Trophoblast cell (in vitro differentiated cells and primary cell): Measurements from ENCODE around the gene RBM18.

Experiments used
- DNase-seq, 2 donors: peaks; one replicate each; pipeline ENCODE4 v3.0.0-alpha.2; 2016
- H2AFZ ChIP-seq: 2 replicates; pipeline ENCODE4 v1.6.1; 2013; ENCODE audit warnings: low read length, moderate library complexity, mild to moderate bottlenecking; ENCODE audit not compliant: insufficient read depth, poor library complexity
- H2AK5ac ChIP-seq: 2 replicates; pipeline ENCODE4 v1.6.1; 2013; ENCODE audit warnings: mild to moderate bottlenecking, low read length
- H2BK120ac ChIP-seq: 2 replicates; pipeline ENCODE4 v1.6.1; 2013; ENCODE audit warnings: low read length, mild to moderate bottlenecking, moderate library complexity; ENCODE audit not compliant: insufficient read depth, poor library complexity
- H2BK12ac ChIP-seq: 2 replicates; pipeline ENCODE4 v1.6.1; 2013; ENCODE audit warnings: mild to moderate bottlenecking, low read length, moderate library complexity
- H2BK5ac ChIP-seq: 2 replicates; pipeline ENCODE4 v1.6.1; 2013; ENCODE audit warnings: low read length, low read depth, moderate library complexity, mild to moderate bottlenecking; ENCODE audit not compliant: poor library complexity
- H3K14ac ChIP-seq: 2 replicates; pipeline ENCODE4 v1.6.1; 2013; ENCODE audit warnings: mild to moderate bottlenecking, low read length
- H3K18ac ChIP-seq: 2 replicates; pipeline ENCODE4 v1.6.1; 2013; ENCODE audit warnings: mild to moderate bottlenecking, low read length
- H3K23ac ChIP-seq: 2 replicates; pipeline ENCODE4 v1.6.1; 2013; ENCODE audit warnings: low read length
- H3K27ac ChIP-seq: 2 replicates; pipeline ENCODE4 v1.5.1; 2013; ENCODE audit warnings: low read depth, mild to moderate bottlenecking, inconsistent platforms, low read length, moderate library complexity
- H3K27me3 ChIP-seq: 2 replicates; pipeline ENCODE4 v1.6.1; 2013; ENCODE audit warnings: inconsistent platforms, mild to moderate bottlenecking, low read length, moderate library complexity; ENCODE audit not compliant: insufficient read depth
- H3K36me3 ChIP-seq, 2 experiments: 1 replicate in 1 of 2; 2 replicates in 1 of 2; pipeline ENCODE4 v1.6.1; 2013; ENCODE audit warnings: low read length in 2 of 2, mild to moderate bottlenecking in 2 of 2, moderate library complexity in 1 of 2; ENCODE audit not compliant: insufficient read depth in 2 of 2, control insufficient read depth in 1 of 2
- H3K4ac ChIP-seq: 2 replicates; pipeline ENCODE4 v1.6.1; 2013; ENCODE audit warnings: low read depth, mild to moderate bottlenecking, low read length, moderate library complexity
- H3K4me1 ChIP-seq, 2 experiments: 1 replicate in 1 of 2; 2 replicates in 1 of 2; pipeline ENCODE4 v1.6.1; 2013; ENCODE audit warnings: low read length in 2 of 2, mild to moderate bottlenecking in 2 of 2, moderate library complexity in 1 of 2; ENCODE audit not compliant: insufficient read depth in 2 of 2, control insufficient read depth in 1 of 2
- H3K4me2 ChIP-seq: 2 replicates; pipeline ENCODE4 v1.6.1; 2013; ENCODE audit warnings: inconsistent platforms, mild to moderate bottlenecking, low read length, moderate library complexity
- H3K4me3 ChIP-seq: 2 replicates; pipeline ENCODE4 v1.5.1; 2013; ENCODE audit warnings: mild to moderate bottlenecking, low read depth, low read length, inconsistent platforms
- H3K79me1 ChIP-seq: one replicate; pipeline ENCODE4 v1.6.1; 2013; ENCODE audit warnings: low read length
- H3K79me2 ChIP-seq: 2 replicates; pipeline ENCODE4 v1.6.1; 2013; ENCODE audit warnings: low read length, mild to moderate bottlenecking; ENCODE audit not compliant: control insufficient read depth, insufficient read depth, poor library complexity
- H3K9ac ChIP-seq: 2 replicates; pipeline ENCODE4 v1.6.1; 2013; ENCODE audit warnings: mild to moderate bottlenecking, low read length
- H3K9me3 ChIP-seq: 2 replicates; pipeline ENCODE4 v1.6.1; 2013; ENCODE audit warnings: low read depth, mild to moderate bottlenecking, control low read depth, inconsistent platforms, low read length; ENCODE audit not compliant: insufficient read depth
- H4K12ac ChIP-seq: 2 replicates; pipeline ENCODE4 v1.6.1; 2013; ENCODE audit warnings: low read depth, mild to moderate bottlenecking, low read length, moderate library complexity
- H4K8ac ChIP-seq: 2 replicates; pipeline ENCODE4 v1.6.1; 2013; ENCODE audit warnings: low read depth, mild to moderate bottlenecking, low read length, moderate library complexity
- H4K91ac ChIP-seq: one replicate; pipeline ENCODE4 v1.6.1; 2013; ENCODE audit warnings: low read depth, mild to moderate bottlenecking, low read length, moderate library complexity
- WGBS: extraction: QIAGEN DNeasy Blood & Tissue Kit; methylation state at CpG from one replicate; pipeline ENCODE4 v1.1.7; 2013; ENCODE audit warnings: missing lambda C conversion rate; ENCODE audit not compliant: insufficient read length, insufficient coverage; ENCODE audit errors: extremely low coverage; 5-methylcytosine and 5-hydroxymethylcytosine counted together

RBM18 gene

GRCh38 chr9:122197426-122197825, 67.2 kb downstream of the RBM18 start:
- no peaks in the 10 kb centered on the region for H3K27me3 ChIP-seq
- no peak overlapping the region for H2AFZ ChIP-seq
- H3K4me2 ChIP-seq: no peak overlapping the region
- no peak overlapping the region for H3K23ac ChIP-seq
- H4K12ac ChIP-seq: no peak overlapping the region
- DNase-seq: no peak
- H3K4ac ChIP-seq: no peak overlapping the region
- no CpG with 5 or more reads among the region's 7 CpGs for WGBS
- H2BK5ac ChIP-seq: no peak overlapping the region
- H3K18ac ChIP-seq: no peak overlapping the region
- H3K4me1 ChIP-seq: no peaks in the 10 kb centered on the region
- H3K14ac ChIP-seq: no peak overlapping the region
- H3K4me3 ChIP-seq: no peak overlapping the region
- no peaks in the 10 kb centered on the region for H3K36me3 ChIP-seq
- H3K9me3 ChIP-seq: no peaks in the 10 kb centered on the region
- H2AK5ac ChIP-seq: no peak overlapping the region
- H2BK120ac ChIP-seq: no peak overlapping the region
- H4K91ac ChIP-seq: no peak overlapping the region
- H3K79me1 ChIP-seq: no peaks in the 10 kb centered on the region
- H2BK12ac ChIP-seq: no peak overlapping the region
- H4K8ac ChIP-seq: no peak overlapping the region
- H3K79me2 ChIP-seq: no peaks in the 10 kb centered on the region
- no peak overlapping the region for H3K9ac ChIP-seq
- no peak overlapping the region for H3K27ac ChIP-seq

GRCh38 chr9:122195875-122196274, 68.8 kb downstream of the RBM18 start:
- Histone ChIP-seq H3K36me3 (no peaks in the 10 kb centered on the region), H3K4me3 (no peak overlapping the region), H3K79me1 (no peaks in the 10 kb centered on the region), H3K4me1 (no peaks in the 10 kb centered on the region), H3K79me2 (no peaks in the 10 kb centered on the region), H3K27me3 (no peaks in the 10 kb centered on the region), H3K9me3 (no peaks in the 10 kb centered on the region), H3K27ac (no peak overlapping the region), H2BK120ac (no peak overlapping the region), H3K9ac (no peak overlapping the region), H4K8ac (no peak overlapping the region), H3K18ac (no peak overlapping the region), H4K12ac (no peak overlapping the region), H3K4ac (no peak overlapping the region), H2AK5ac (no peak overlapping the region), H3K4me2 (no peak overlapping the region), H2BK12ac (no peak overlapping the region), H4K91ac (no peak overlapping the region), H3K23ac (no peak overlapping the region), H2AFZ (no peak overlapping the region), H2BK5ac (no peak overlapping the region), H3K14ac (no peak overlapping the region)
- no peak for DNase-seq
- WGBS: no CpG with 5 or more reads among the region's 4 CpGs

- Histone ChIP-seq H2BK5ac (no peak overlapping the region), H3K18ac (no peak overlapping the region), H3K9ac (no peak overlapping the region), H4K91ac (no peak overlapping the region), H2BK12ac (no peak overlapping the region), H2AFZ (no peak overlapping the region), H3K36me3 (no peaks in the 10 kb centered on the region), H3K4me2 (no peak overlapping the region), H3K23ac (no peak overlapping the region), H3K27ac (no peak overlapping the region), H3K9me3 (no peaks in the 10 kb centered on the region), H2BK120ac (no peak overlapping the region), H3K27me3 (no peaks in the 10 kb centered on the region), H4K8ac (no peak overlapping the region), H3K4ac (no peak overlapping the region), H2AK5ac (no peak overlapping the region), H3K4me3 (no peak overlapping the region), H3K79me2 (no peaks in the 10 kb centered on the region), H4K12ac (no peak overlapping the region), H3K4me1 (no peaks in the 10 kb centered on the region), H3K79me1 (no peaks in the 10 kb centered on the region), H3K14ac (no peak overlapping the region)
- no CpG with 5 or more reads among the region's 6 CpGs for WGBS
- DNase-seq: no peak
Observed at GRCh38 chr9:122193651-122194050, 71.0 kb downstream of the RBM18 start.

GRCh38 chr9:122192914-122193525, 71.6 kb downstream of the RBM18 start:
- no peak overlapping the region for H2BK120ac ChIP-seq
- H3K36me3 ChIP-seq: no peaks in the 10 kb centered on the region
- no peak overlapping the region for H2AFZ ChIP-seq
- DNase-seq: no peak
- H3K4me3 ChIP-seq: no peak overlapping the region
- no peak overlapping the region for H4K91ac ChIP-seq
- no peak overlapping the region for H3K18ac ChIP-seq
- no peak overlapping the region for H3K9ac ChIP-seq
- no peaks in the 10 kb centered on the region for H3K79me1 ChIP-seq
- H2AK5ac ChIP-seq: no peak overlapping the region
- H3K9me3 ChIP-seq: no peaks in the 10 kb centered on the region
- no peak overlapping the region for H3K4me2 ChIP-seq
- H3K27ac ChIP-seq: no peak overlapping the region
- WGBS: no CpG with 5 or more reads among the region's 16 CpGs
- H3K4me1 ChIP-seq: no peaks in the 10 kb centered on the region
- no peak overlapping the region for H3K23ac ChIP-seq
- H2BK5ac ChIP-seq: no peak overlapping the region
- no peak overlapping the region for H3K4ac ChIP-seq
- H3K27me3 ChIP-seq: no peaks in the 10 kb centered on the region
- H3K14ac ChIP-seq: no peak overlapping the region
- no peak overlapping the region for H4K12ac ChIP-seq
- H3K79me2 ChIP-seq: no peaks in the 10 kb centered on the region
- H4K8ac ChIP-seq: no peak overlapping the region
- no peak overlapping the region for H2BK12ac ChIP-seq
